ENCODE results near the gene EIF2AK3. TPM values are rescaled to one million over a fixed set of nuclear protein-coding genes. Genes with fewer than 3 reads are reported as not detected.

The EIF2AK3 gene
- total RNA-seq, 1 experiment from 2014 or later: 19.3 TPM

GRCh38 chr2:88599527-88599926, 27.7 kb downstream of the EIF2AK3 start:
- no CpG with 5 or more reads among the region's 2 CpGs for WGBS (ENCODE audit: extremely low coverage, insufficient read length, low lambda C conversion rate)
- Histone ChIP-seq H2BK5ac (ENCODE audit: insufficient read length, low read length) (no peak overlapping the region), H2AFZ (ENCODE audit: low read length) (no peak overlapping the region), H3K4me2 (ENCODE audit: insufficient read depth, insufficient read length, low read length) (no peak overlapping the region), H2BK15ac (ENCODE audit: low read depth, low read length) (no peak overlapping the region), H3K23ac (ENCODE audit: insufficient read length, low read depth, low read length) (no peak overlapping the region), H2BK20ac (ENCODE audit: low read depth, low read length, poor library complexity, severe bottlenecking) (no peak overlapping the region), H2AK5ac (ENCODE audit: insufficient read length, low read length) (no peak overlapping the region), H3T11ph (ENCODE audit: low read length) (no peak overlapping the region), H3K4ac (ENCODE audit: low read depth, low read length) (no peak overlapping the region), H3K18ac (ENCODE audit: insufficient read length, low read depth, low read length) (no peak overlapping the region), H3K4me1 (ENCODE audit: insufficient read depth, low read length) (peaks cover 8% of the 10 kb centered on the region), H3K9ac (ENCODE audit: extremely low read depth, insufficient read length, low read length) (no peak overlapping the region), H3K56ac (ENCODE audit: insufficient read length, low read depth, low read length) (no peak overlapping the region), H3K14ac (ENCODE audit: insufficient read depth, low read length) (no peak overlapping the region), H4K91ac (ENCODE audit: insufficient read length, low read depth, low read length) (no peak overlapping the region), H3K27ac (ENCODE audit: insufficient read length, low read depth, low read length) (no peak overlapping the region), H3K23me2 (ENCODE audit: insufficient read length, low read depth, low read length, poor library complexity, severe bottlenecking) (no peaks in the 10 kb centered on the region), H2BK12ac (ENCODE audit: insufficient read length, low read depth, low read length) (no peak overlapping the region), H4K8ac (replicated peaks; ENCODE audit: insufficient read length, low read depth, low read length) (no peak overlapping the region), H2BK120ac (ENCODE audit: low read depth, low read length, poor library complexity, severe bottlenecking) (no peak overlapping the region), H3K79me2 (ENCODE audit: insufficient read depth, low read length) (no peaks in the 10 kb centered on the region), H4K20me1 (ENCODE audit: control insufficient read depth, insufficient read depth, insufficient read length) (no peaks in the 10 kb centered on the region), H3K79me1 (ENCODE audit: insufficient read depth, low read depth, low read length, poor library complexity, severe bottlenecking) (no peaks in the 10 kb centered on the region), H4K5ac (ENCODE audit: insufficient read length, low read depth, low read length) (no peak overlapping the region), H3K9me3 (ENCODE audit: control insufficient read depth, low read depth, low read length) (no peaks in the 10 kb centered on the region), H3K27me3 (ENCODE audit: insufficient read depth, low read length) (no peaks in the 10 kb centered on the region)
- Mint-ChIP-seq H3K27ac (no peak overlapping the region; a peak in 1 of 7 replicates), H3K4me3 (no peak overlapping the region), H3K27me3 (ENCODE audit: low read depth) (no peaks in the 10 kb centered on the region), H3K36me3 (ENCODE audit: insufficient read depth in 1 of 3, low read depth in 3 of 3) (peaks cover 0 to 7% (median 1%) of the 10 kb centered on the region in 3 experiments; a peak in 1 of 7 replicates), H3K9me3 (no peaks in the 10 kb centered on the region; a peak in 1 of 5 replicates), H3K4me1 (peaks cover 54 to 65% of the 10 kb centered on the region in 2 experiments)
- no peak for TF ChIP-seq CTCF (conservative IDR thresholded peaks at IDR 0.05)
- no peak for DNase-seq
